ENCODE data around the gene PHKB. TPM values are rescaled to one million over a fixed set of nuclear protein-coding genes. Genes with fewer than 3 reads are reported as not detected.

Gene PHKB
- total and polyA plus RNA-seq, 2 donors (not counting 3 experiments of a cell fraction or from before 2014, with no cell fraction given) = 30.1 to 61.0 TPM

DNA sequence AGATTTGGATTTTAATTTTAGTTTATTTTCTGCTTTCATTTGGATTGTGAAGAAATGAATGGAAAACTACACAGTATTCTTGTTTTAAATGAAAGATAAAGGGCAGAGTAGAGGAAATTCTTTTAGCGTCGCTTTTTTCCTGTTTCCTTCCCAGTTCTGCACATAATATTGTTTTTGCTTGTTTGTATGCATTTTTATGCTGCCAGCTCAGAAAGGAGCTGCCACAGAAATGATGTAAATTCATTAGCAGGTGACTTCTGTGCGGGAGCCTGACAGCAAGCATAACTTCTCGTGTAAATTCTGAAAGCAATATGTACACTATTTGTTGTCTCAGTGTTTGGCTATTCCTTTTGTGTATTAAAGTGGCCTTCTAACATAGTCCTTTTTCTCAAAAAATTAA lies 234.6 kb downstream of the PHKB start:
- dilution Hi-C loops (cut with MboI; ENCODE audit: extremely low pct_ligation_motif_present, low sequenced_read_pairs) = no loop called here
- Histone ChIP-seq H3K9me3 (replicated peaks; ENCODE audit: control insufficient read depth, insufficient read depth, low read length) (no peaks in the 10 kb centered on the region), H3K9me1 (replicated peaks; ENCODE audit: control insufficient read depth, extremely low read depth, insufficient read depth, low read length) (no peaks in the 10 kb centered on the region), H2AFZ (ENCODE audit: low read depth, low read length) (no peak overlapping the region), H3K27ac (ENCODE audit: insufficient read depth, low read depth, low read length) (no peak overlapping the region), H3K79me2 (ENCODE audit: control insufficient read depth, insufficient read depth, low read length) (no peaks in the 10 kb centered on the region), H3K27me3 (ENCODE audit: control insufficient read depth in 2 of 2, insufficient read depth in 2 of 2, low read length in 2 of 2) (no peaks in the 10 kb centered on the region), H3K4me1 (ENCODE audit: control insufficient read depth, extremely low read depth, insufficient read depth, low read length) (peaks cover 26% of the 10 kb centered on the region), H3K36me3 (ENCODE audit: control insufficient read depth in 2 of 2, extremely low read depth in 1 of 2, insufficient read depth in 2 of 2, low read length in 2 of 2) (no peaks in the 10 kb centered on the region), H3K4me2 (ENCODE audit: insufficient read depth, low read length) (peak overlapping the region; percentile 74), H4K20me1 (replicated peaks; ENCODE audit: control insufficient read depth, extremely low read depth, insufficient read depth, low read length) (no peaks in the 10 kb centered on the region), H3K9ac (replicated peaks; ENCODE audit: extremely low read depth, insufficient read depth, low read length) (no peak overlapping the region), H3K4me3 (replicated peaks in 1 of 3; ENCODE audit: insufficient read depth in 1 of 3, low read depth in 1 of 3, low read length in 3 of 3) (peak overlapping the region in 1 of 3 experiments; percentile 43)
- FAIRE-seq = peak; percentile 88
- BruUV-seq (replicated peaks) = no TSS peak
- no peak for TF ChIP-seq GATA2 (IDR thresholded peaks at IDR 0.05; ENCODE audit: insufficient read depth, insufficient read length, low read depth, low read length)
- POLR2A ChIA-PET = no interaction called here
- CTCF ChIA-PET = interaction anchor here (0.9 to 1.6 kb wide), 2 partner anchors 14 to 554 kb away, joined by 3 to 5 read pairs; no protein-coding TSS in a partner anchor
- intact Hi-C loops (cut with micrococcal nuclease) = loop anchor here (10.0 kb wide), 1 partner anchor 231 kb away; the partner anchor contains the start of genes ITFG1 and PHKB
- DNase-seq (ENCODE audit: low read depth, low spot score) = peak; percentile 77

GRCh38 chr16:47697826-47698225 lies 236.7 kb downstream of the PHKB start:
- H2AFZ ChIP-seq (ENCODE audit: low read depth, low read length) = no peak overlapping the region
- FAIRE-seq (no peak), DNase-seq (ENCODE audit: low read depth, low spot score) (no peak)
- no peak overlapping the region for H3K4me2 ChIP-seq (ENCODE audit: insufficient read depth, low read length)
- no peaks in the 10 kb centered on the region for H3K9me3 ChIP-seq (replicated peaks; ENCODE audit: control insufficient read depth, insufficient read depth, low read length)
- intact Hi-C loops (cut with micrococcal nuclease) (loop anchor here (10.0 kb wide), 1 partner anchor 233 kb away; the partner anchor contains the start of genes ITFG1 and PHKB), dilution Hi-C loops (cut with MboI; ENCODE audit: extremely low pct_ligation_motif_present, low sequenced_read_pairs) (no loop called here)
- no peaks in the 10 kb centered on the region for H4K20me1 ChIP-seq (replicated peaks; ENCODE audit: control insufficient read depth, extremely low read depth, insufficient read depth, low read length)
- peaks cover 26% of the 10 kb centered on the region for H3K4me1 ChIP-seq (ENCODE audit: control insufficient read depth, extremely low read depth, insufficient read depth, low read length)
- no peaks in the 10 kb centered on the region for H3K79me2 ChIP-seq (ENCODE audit: control insufficient read depth, insufficient read depth, low read length)
- no peaks in the 10 kb centered on the region for H3K9me1 ChIP-seq (replicated peaks; ENCODE audit: control insufficient read depth, extremely low read depth, insufficient read depth, low read length)
- H3K36me3 ChIP-seq (ENCODE audit: control insufficient read depth in 2 of 2, extremely low read depth in 1 of 2, insufficient read depth in 2 of 2, low read length in 2 of 2) = no peaks in the 10 kb centered on the region
- no TSS peak for BruUV-seq (replicated peaks)
- H3K9ac ChIP-seq (replicated peaks; ENCODE audit: extremely low read depth, insufficient read depth, low read length) = no peak overlapping the region
- no peak overlapping the region for H3K27ac ChIP-seq (ENCODE audit: insufficient read depth, low read depth, low read length)
- POLR2A ChIA-PET = no interaction called here
- CTCF ChIA-PET = no interaction called here
- no peak for TF ChIP-seq CTCF (IDR thresholded peaks at IDR 0.05; ENCODE audit: extremely low read depth in 1 of 2, insufficient read depth in 1 of 2, low read depth in 1 of 2, low read length in 2 of 2)
- TF ChIP-seq EZH2 (IDR thresholded peaks at IDR 0.05; ENCODE audit: borderline replicate concordance, low read depth, low read length, severe bottlenecking) = no peak
- no peak for TF ChIP-seq POLR2AphosphoS5 (IDR thresholded peaks at IDR 0.05; ENCODE audit: insufficient read depth, low read depth, low read length)
- TF ChIP-seq JUN (IDR thresholded peaks at IDR 0.05; ENCODE audit: borderline replicate concordance, insufficient read depth, insufficient read length, low read depth) = no peak
- no peak for TF ChIP-seq GATA2 (IDR thresholded peaks at IDR 0.05; ENCODE audit: insufficient read depth, insufficient read length, low read depth, low read length)
- TF ChIP-seq, protein P1, sequence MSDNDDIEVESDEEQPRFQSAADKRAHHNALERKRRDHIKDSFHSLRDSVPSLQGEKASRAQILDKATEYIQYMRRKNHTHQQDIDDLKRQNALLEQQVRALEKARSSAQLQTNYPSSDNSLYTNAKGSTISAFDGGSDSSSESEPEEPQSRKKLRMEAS (IDR thresholded peaks at IDR 0.05; ENCODE audit: insufficient read depth, insufficient read length) = no peak
- no peak for TF ChIP-seq MYC (IDR thresholded peaks at IDR 0.05; ENCODE audit: low read depth, low read length)
- no peak for TF ChIP-seq POLR2A (IDR thresholded peaks at IDR 0.05; ENCODE audit: low read depth, low read length)
- TF ChIP-seq FOS (IDR thresholded peaks at IDR 0.05; ENCODE audit: borderline replicate concordance, insufficient read depth, low read length) = no peak
- no peaks in the 10 kb centered on the region for H3K27me3 ChIP-seq (ENCODE audit: control insufficient read depth in 2 of 2, insufficient read depth in 2 of 2, low read length in 2 of 2)
- no peak overlapping the region for H3K4me3 ChIP-seq (replicated peaks in 1 of 3; ENCODE audit: insufficient read depth in 1 of 3, low read depth in 1 of 3, low read length in 3 of 3)

All from endothelial cell of umbilical vein (primary cell).